ENCODE data around the gene FCAR.

DNA sequence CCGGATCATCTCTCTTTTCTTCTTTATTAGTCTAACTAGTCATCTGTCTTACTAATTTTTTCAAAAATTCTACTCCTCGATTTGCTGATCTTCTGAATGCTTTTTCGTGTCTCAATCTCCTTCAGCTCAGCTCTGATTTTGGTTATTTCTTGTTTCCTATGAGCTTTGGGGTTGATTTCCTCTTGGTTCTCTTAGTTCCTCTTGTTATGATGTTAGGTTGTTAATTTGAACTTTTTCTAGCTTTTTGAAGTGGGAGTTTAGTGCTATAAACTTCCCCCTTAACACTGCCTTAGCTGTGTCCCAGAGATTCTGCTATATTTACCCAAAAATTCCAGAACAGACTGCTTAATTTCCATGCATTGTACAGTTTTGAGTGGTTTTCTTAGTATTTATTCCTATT, 3.4 kb downstream of the FCAR start:
- TF ChIP-seq, protein P1, sequence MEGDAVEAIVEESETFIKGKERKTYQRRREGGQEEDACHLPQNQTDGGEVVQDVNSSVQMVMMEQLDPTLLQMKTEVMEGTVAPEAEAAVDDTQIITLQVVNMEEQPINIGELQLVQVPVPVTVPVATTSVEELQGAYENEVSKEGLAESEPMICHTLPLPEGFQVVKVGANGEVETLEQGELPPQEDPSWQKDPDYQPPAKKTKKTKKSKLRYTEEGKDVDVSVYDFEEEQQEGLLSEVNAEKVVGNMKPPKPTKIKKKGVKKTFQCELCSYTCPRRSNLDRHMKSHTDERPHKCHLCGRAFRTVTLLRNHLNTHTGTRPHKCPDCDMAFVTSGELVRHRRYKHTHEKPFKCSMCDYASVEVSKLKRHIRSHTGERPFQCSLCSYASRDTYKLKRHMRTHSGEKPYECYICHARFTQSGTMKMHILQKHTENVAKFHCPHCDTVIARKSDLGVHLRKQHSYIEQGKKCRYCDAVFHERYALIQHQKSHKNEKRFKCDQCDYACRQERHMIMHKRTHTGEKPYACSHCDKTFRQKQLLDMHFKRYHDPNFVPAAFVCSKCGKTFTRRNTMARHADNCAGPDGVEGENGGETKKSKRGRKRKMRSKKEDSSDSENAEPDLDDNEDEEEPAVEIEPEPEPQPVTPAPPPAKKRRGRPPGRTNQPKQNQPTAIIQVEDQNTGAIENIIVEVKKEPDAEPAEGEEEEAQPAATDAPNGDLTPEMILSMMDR (IDR thresholded peaks at IDR 0.05), result no peak
- TF ChIP-seq POLR2AphosphoS5 (IDR thresholded peaks at IDR 0.05; ENCODE audit: low read depth, low read length) (no peak), MEF2A (IDR thresholded peaks at IDR 0.05; ENCODE audit: borderline replicate concordance, low read depth) (no peak)
